Measurements from ENCODE around the gene AIF1L.

Gene AIF1L

DNA sequence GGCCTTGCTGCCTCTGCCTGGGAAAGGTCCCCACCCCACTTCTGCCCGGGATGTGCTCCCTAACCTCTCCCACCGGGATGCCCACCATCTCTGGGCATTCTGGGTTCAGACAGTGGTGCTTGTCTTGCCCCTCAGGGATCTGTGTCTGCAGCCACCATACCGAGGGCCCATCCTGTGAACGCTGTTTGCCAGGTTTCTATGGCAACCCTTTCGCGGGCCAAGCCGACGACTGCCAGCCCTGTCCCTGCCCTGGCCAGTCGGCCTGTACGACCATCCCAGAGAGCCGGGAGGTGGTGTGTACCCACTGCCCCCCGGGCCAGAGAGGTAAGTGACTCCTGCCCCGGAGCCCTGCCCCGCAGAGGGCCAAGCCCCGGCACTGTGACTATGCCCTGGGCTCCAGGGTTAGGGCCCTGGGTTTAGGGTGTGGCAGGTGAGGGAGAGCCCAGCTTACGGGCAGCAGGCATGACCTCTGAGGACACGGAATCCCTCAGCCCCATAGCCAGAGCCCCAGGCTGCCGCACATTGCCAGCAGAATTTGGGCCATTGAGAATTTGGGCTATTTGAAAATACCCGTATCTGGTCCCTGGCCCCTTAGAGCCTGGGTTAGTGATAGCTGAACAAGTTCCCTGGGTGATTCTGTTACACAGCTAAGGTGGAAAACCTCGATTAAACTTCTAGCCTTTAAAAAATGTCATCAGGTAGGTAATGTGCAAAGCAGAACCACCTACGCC is 35.3 kb upstream of the AIF1L start:
- H3K9me3 ChIP-seq (ENCODE audit: control insufficient read depth in 2 of 2, low read length in 2 of 2) = no peaks in the 10 kb centered on the region
- no peak overlapping the region for H3K9ac ChIP-seq (ENCODE audit: low read depth in 1 of 2, low read length in 2 of 2)

GRCh38 chr9:131062969-131063368 is 33.4 kb upstream of the AIF1L start:
- Histone ChIP-seq H3K4me1 (ENCODE audit: control insufficient read depth in 2 of 2, insufficient read depth in 2 of 2, low read length in 2 of 2) (no peaks in the 10 kb centered on the region), H3K9ac (ENCODE audit: low read depth in 1 of 2, low read length in 2 of 2) (no peak overlapping the region), H3K4me3 (ENCODE audit: low read length in 2 of 2) (no peak overlapping the region), H3K9me3 (ENCODE audit: control insufficient read depth in 2 of 2, low read length in 2 of 2) (no peaks in the 10 kb centered on the region), H3K27me3 (ENCODE audit: control insufficient read depth in 2 of 2, insufficient read depth in 2 of 2, low read length in 2 of 2) (peaks cover 3 to 6% of the 10 kb centered on the region in 2 donors), H3K27ac (ENCODE audit: low read depth in 2 of 2, low read length in 2 of 2) (no peak overlapping the region), H3K36me3 (ENCODE audit: control insufficient read depth in 2 of 2, insufficient read depth in 2 of 2, low read length in 2 of 2) (no peaks in the 10 kb centered on the region)

More for the DNA sequence above, 35.3 kb upstream of the AIF1L start:
- Histone ChIP-seq H3K4me1 (ENCODE audit: control insufficient read depth in 2 of 2, insufficient read depth in 2 of 2, low read length in 2 of 2) (no peaks in the 10 kb centered on the region), H3K27me3 (ENCODE audit: control insufficient read depth in 2 of 2, insufficient read depth in 2 of 2, low read length in 2 of 2) (peaks cover 3 to 6% of the 10 kb centered on the region in 2 donors), H3K27ac (ENCODE audit: low read depth in 2 of 2, low read length in 2 of 2) (no peak overlapping the region), H3K4me3 (ENCODE audit: low read length in 2 of 2) (no peak overlapping the region), H3K36me3 (ENCODE audit: control insufficient read depth in 2 of 2, insufficient read depth in 2 of 2, low read length in 2 of 2) (no peaks in the 10 kb centered on the region)

- no peaks in the 10 kb centered on the region for H3K9me3 ChIP-seq (ENCODE audit: control insufficient read depth in 2 of 2, low read length in 2 of 2)
- no peak overlapping the region for H3K9ac ChIP-seq (ENCODE audit: low read depth in 1 of 2, low read length in 2 of 2)
- H3K27me3 ChIP-seq (ENCODE audit: control insufficient read depth in 2 of 2, insufficient read depth in 2 of 2, low read length in 2 of 2) = peaks cover 3 to 6% of the 10 kb centered on the region in 2 donors
- H3K4me1 ChIP-seq (ENCODE audit: control insufficient read depth in 2 of 2, insufficient read depth in 2 of 2, low read length in 2 of 2) = no peaks in the 10 kb centered on the region
- no peak overlapping the region for H3K27ac ChIP-seq (ENCODE audit: low read depth in 2 of 2, low read length in 2 of 2)
- no peak overlapping the region for H3K4me3 ChIP-seq (ENCODE audit: low read length in 2 of 2)
- H3K36me3 ChIP-seq (ENCODE audit: control insufficient read depth in 2 of 2, insufficient read depth in 2 of 2, low read length in 2 of 2) = no peaks in the 10 kb centered on the region
Measured at GRCh38 chr9:131065599-131065998, 30.7 kb upstream of the AIF1L start.

- Histone ChIP-seq H3K36me3 (ENCODE audit: control insufficient read depth in 2 of 2, insufficient read depth in 2 of 2, low read length in 2 of 2) (no peaks in the 10 kb centered on the region), H3K9ac (ENCODE audit: low read depth in 1 of 2, low read length in 2 of 2) (no peak overlapping the region), H3K27ac (ENCODE audit: low read depth in 2 of 2, low read length in 2 of 2) (no peak overlapping the region), H3K27me3 (ENCODE audit: control insufficient read depth in 2 of 2, insufficient read depth in 2 of 2, low read length in 2 of 2) (peaks cover 3% of the 10 kb centered on the region in 2 donors), H3K9me3 (ENCODE audit: control insufficient read depth in 2 of 2, low read length in 2 of 2) (no peaks in the 10 kb centered on the region), H3K4me3 (ENCODE audit: low read length in 2 of 2) (no peak overlapping the region), H3K4me1 (ENCODE audit: control insufficient read depth in 2 of 2, insufficient read depth in 2 of 2, low read length in 2 of 2) (no peaks in the 10 kb centered on the region)
Measured at GRCh38 chr9:131067625-131068024, 28.7 kb upstream of the AIF1L start.

GRCh38 chr9:131068076-131068816 is 28.1 kb upstream of the AIF1L start:
- no peak overlapping the region for H3K27ac ChIP-seq (ENCODE audit: low read depth in 2 of 2, low read length in 2 of 2)
- peaks cover 3% of the 10 kb centered on the region in 2 donors for H3K27me3 ChIP-seq (ENCODE audit: control insufficient read depth in 2 of 2, insufficient read depth in 2 of 2, low read length in 2 of 2)
- no peaks in the 10 kb centered on the region for H3K4me1 ChIP-seq (ENCODE audit: control insufficient read depth in 2 of 2, insufficient read depth in 2 of 2, low read length in 2 of 2)
- no peak overlapping the region for H3K4me3 ChIP-seq (ENCODE audit: low read length in 2 of 2)
- no peaks in the 10 kb centered on the region for H3K36me3 ChIP-seq (ENCODE audit: control insufficient read depth in 2 of 2, insufficient read depth in 2 of 2, low read length in 2 of 2)
- H3K9me3 ChIP-seq (ENCODE audit: control insufficient read depth in 2 of 2, low read length in 2 of 2) = no peaks in the 10 kb centered on the region
- H3K9ac ChIP-seq (ENCODE audit: low read depth in 1 of 2, low read length in 2 of 2) = no peak overlapping the region

DNA sequence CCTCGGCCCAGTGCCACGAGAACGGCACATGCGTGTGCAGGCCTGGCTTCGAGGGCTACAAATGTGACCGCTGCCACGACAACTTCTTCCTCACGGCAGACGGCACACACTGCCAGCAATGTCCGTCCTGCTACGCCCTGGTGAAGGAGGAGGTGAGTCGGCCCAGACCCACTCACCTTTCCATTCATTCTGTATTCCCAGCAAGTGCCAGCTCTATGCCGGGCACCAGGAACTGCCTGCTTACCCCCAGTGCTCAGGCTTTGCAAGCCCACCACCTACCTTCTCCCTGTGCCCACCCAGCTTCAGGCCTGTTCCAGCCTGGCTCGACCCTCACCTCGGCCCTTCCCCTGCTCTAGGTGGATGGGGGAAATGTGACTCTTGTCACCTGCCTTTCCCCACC is 26.6 kb upstream of the AIF1L start:
- H3K27me3 ChIP-seq (ENCODE audit: control insufficient read depth in 2 of 2, insufficient read depth in 2 of 2, low read length in 2 of 2) = peaks cover 0 to 3% of the 10 kb centered on the region in 2 donors
- no peaks in the 10 kb centered on the region for H3K4me1 ChIP-seq (ENCODE audit: control insufficient read depth in 2 of 2, insufficient read depth in 2 of 2, low read length in 2 of 2)
- no peak overlapping the region for H3K27ac ChIP-seq (ENCODE audit: low read depth in 2 of 2, low read length in 2 of 2)
- H3K36me3 ChIP-seq (ENCODE audit: control insufficient read depth in 2 of 2, insufficient read depth in 2 of 2, low read length in 2 of 2) = no peaks in the 10 kb centered on the region
- no peak overlapping the region for H3K9ac ChIP-seq (ENCODE audit: low read depth in 1 of 2, low read length in 2 of 2)
- no peak overlapping the region for H3K4me3 ChIP-seq (ENCODE audit: low read length in 2 of 2)
- H3K9me3 ChIP-seq (ENCODE audit: control insufficient read depth in 2 of 2, low read length in 2 of 2) = no peaks in the 10 kb centered on the region

DNA sequence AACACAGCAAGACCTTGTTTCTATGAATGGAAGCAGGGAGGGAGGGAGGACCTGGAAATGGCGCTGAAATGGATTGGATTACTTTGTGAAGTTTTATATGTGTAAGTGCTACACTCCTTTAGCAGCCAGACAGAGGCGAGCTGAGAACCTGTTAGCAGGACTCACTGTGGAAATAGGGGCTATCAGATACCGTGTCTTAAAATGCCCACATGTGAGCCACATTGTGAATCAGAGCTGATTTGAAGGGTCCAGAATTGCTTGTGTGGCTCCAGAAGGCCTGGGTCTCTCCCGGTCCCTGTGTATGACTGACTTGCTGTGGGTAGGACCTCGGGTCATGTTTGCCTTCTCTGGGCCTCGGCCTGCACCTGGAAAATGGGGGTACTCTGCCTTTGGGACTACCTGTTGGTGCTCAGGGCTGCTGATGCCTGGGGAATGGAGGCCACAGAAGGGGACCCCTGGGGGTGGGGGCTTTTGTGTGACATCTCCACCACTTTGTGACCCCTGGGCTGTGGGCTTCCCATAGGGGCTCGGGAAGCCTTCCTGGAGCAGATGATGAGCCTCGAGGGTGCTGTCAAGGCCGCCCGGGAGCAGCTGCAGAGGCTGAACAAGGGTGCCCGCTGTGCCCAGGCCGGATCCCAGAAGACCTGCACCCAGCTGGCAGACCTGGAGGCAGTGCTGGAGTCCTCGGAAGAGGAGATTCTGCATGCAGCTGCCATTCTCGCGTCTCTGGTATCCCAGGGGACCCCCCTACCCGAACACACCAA is 24.0 kb upstream of the AIF1L start:
- Histone ChIP-seq H3K27me3 (ENCODE audit: control insufficient read depth in 2 of 2, insufficient read depth in 2 of 2, low read length in 2 of 2) (no peaks in the 10 kb centered on the region), H3K27ac (ENCODE audit: low read depth in 2 of 2, low read length in 2 of 2) (no peak overlapping the region), H3K9ac (ENCODE audit: low read depth in 1 of 2, low read length in 2 of 2) (no peak overlapping the region), H3K36me3 (ENCODE audit: control insufficient read depth in 2 of 2, insufficient read depth in 2 of 2, low read length in 2 of 2) (no peaks in the 10 kb centered on the region), H3K9me3 (ENCODE audit: control insufficient read depth in 2 of 2, low read length in 2 of 2) (no peaks in the 10 kb centered on the region), H3K4me1 (ENCODE audit: control insufficient read depth in 2 of 2, insufficient read depth in 2 of 2, low read length in 2 of 2) (no peaks in the 10 kb centered on the region), H3K4me3 (ENCODE audit: low read length in 2 of 2) (no peak overlapping the region)

- no peak overlapping the region for H3K4me3 ChIP-seq (ENCODE audit: low read length in 2 of 2)
- H3K9ac ChIP-seq (ENCODE audit: low read depth in 1 of 2, low read length in 2 of 2) = no peak overlapping the region
- no peaks in the 10 kb centered on the region for H3K27me3 ChIP-seq (ENCODE audit: control insufficient read depth in 2 of 2, insufficient read depth in 2 of 2, low read length in 2 of 2)
- no peaks in the 10 kb centered on the region for H3K4me1 ChIP-seq (ENCODE audit: control insufficient read depth in 2 of 2, insufficient read depth in 2 of 2, low read length in 2 of 2)
- H3K36me3 ChIP-seq (ENCODE audit: control insufficient read depth in 2 of 2, insufficient read depth in 2 of 2, low read length in 2 of 2) = no peaks in the 10 kb centered on the region
- no peak overlapping the region for H3K27ac ChIP-seq (ENCODE audit: low read depth in 2 of 2, low read length in 2 of 2)
- H3K9me3 ChIP-seq (ENCODE audit: control insufficient read depth in 2 of 2, low read length in 2 of 2) = no peaks in the 10 kb centered on the region
Measured at GRCh38 chr9:131072871-131073237, 23.5 kb upstream of the AIF1L start.

- Histone ChIP-seq H3K9ac (ENCODE audit: low read depth in 1 of 2, low read length in 2 of 2) (no peak overlapping the region), H3K36me3 (ENCODE audit: control insufficient read depth in 2 of 2, insufficient read depth in 2 of 2, low read length in 2 of 2) (no peaks in the 10 kb centered on the region), H3K4me1 (ENCODE audit: control insufficient read depth in 2 of 2, insufficient read depth in 2 of 2, low read length in 2 of 2) (no peaks in the 10 kb centered on the region), H3K27me3 (ENCODE audit: control insufficient read depth in 2 of 2, insufficient read depth in 2 of 2, low read length in 2 of 2) (no peaks in the 10 kb centered on the region), H3K9me3 (ENCODE audit: control insufficient read depth in 2 of 2, low read length in 2 of 2) (no peaks in the 10 kb centered on the region), H3K4me3 (ENCODE audit: low read length in 2 of 2) (no peak overlapping the region), H3K27ac (ENCODE audit: low read depth in 2 of 2, low read length in 2 of 2) (no peak overlapping the region)
Measured at GRCh38 chr9:131076347-131077195, 19.8 kb upstream of the AIF1L start.
